GM12878 (cell line): Measurements from ENCODE around the gene LHX2. TPM values are rescaled to one million over a fixed set of nuclear protein-coding genes. Genes with fewer than 3 reads are reported as not detected.

ENCODE experiments used
- ASH2L ChIP-seq: fragments of 300-600, 200-600 bp; sonication (generic); IDR thresholded peaks from 2 replicates; pipeline ENCODE4 v1.6.1; 2017; ENCODE audit warnings: low read depth, mild to moderate bottlenecking, borderline replicate concordance
- ATF7 ChIP-seq: fragments of 450-650 bp; IDR thresholded peaks from 2 replicates; pipeline ENCODE4 v1.6.1; 2016; ENCODE audit warnings: low read depth, mild to moderate bottlenecking
- BHLHE40 ChIP-seq, 2 experiments: fragments of 450-650 bp in 1 of 2; IDR thresholded peaks; 2 replicates each; pipeline ENCODE4 v1.6.1; 2011 to 2017; ENCODE audit warnings: low read depth in 2 of 2, borderline replicate concordance in 1 of 2, improper control_type of control experiment in 1 of 2, low read length in 1 of 2, mild to moderate bottlenecking in 1 of 2
- CHD2 ChIP-seq: IDR thresholded peaks from 2 replicates; pipeline ENCODE4 v1.6.1; 2011; ENCODE audit warnings: low read depth, low read length, improper control_type of control experiment, borderline replicate concordance
- DPF2 ChIP-seq: fragments of 450-650 bp; IDR thresholded peaks from 2 replicates; pipeline ENCODE4 v1.6.1; 2017; ENCODE audit warnings: mild to moderate bottlenecking
- GATAD2B ChIP-seq: fragments of 450-650 bp; conservative IDR thresholded peaks from 2 replicates; pipeline ENCODE4 v1.6.1; 2017; ENCODE audit warnings: low read depth, mild to moderate bottlenecking, moderate library complexity
- JUND ChIP-seq: IDR thresholded peaks from 2 replicates; pipeline ENCODE4 v1.6.1; 2012; ENCODE audit warnings: low read depth, mild to moderate bottlenecking, low read length, improper control_type of control experiment, moderate library complexity
- KLF5 ChIP-seq: fragments of 450-650 bp; IDR thresholded peaks from 2 replicates; pipeline ENCODE4 v1.6.1; 2014; ENCODE audit warnings: mild to moderate bottlenecking; ENCODE audit not compliant: partially characterized antibody
- NFXL1 ChIP-seq: fragments of 450-650 bp; IDR thresholded peaks from 2 replicates; pipeline ENCODE4 v1.6.1; 2017; ENCODE audit warnings: antibody characterized with exemption, mild to moderate bottlenecking, borderline replicate concordance
- NR2F1 ChIP-seq: fragments of 450-650 bp; conservative IDR thresholded peaks from 2 replicates; pipeline ENCODE4 v1.6.1; 2017; ENCODE audit warnings: mild to moderate bottlenecking
- POLR2AphosphoS5 ChIP-seq: IDR thresholded peaks from 2 replicates; pipeline ENCODE4 v1.6.1; 2011; ENCODE audit warnings: mild to moderate bottlenecking, low read length, inconsistent platforms
- RAD51 ChIP-seq: fragments of 450-650 bp; IDR thresholded peaks from 2 replicates; pipeline ENCODE4 v1.6.1; 2016; ENCODE audit warnings: moderate library complexity, mild to moderate bottlenecking, inconsistent platforms
- RB1 ChIP-seq: fragments of 450-650 bp; formaldehyde crosslinking; IDR thresholded peaks from 2 replicates; pipeline ENCODE4 v1.6.1; 2017; ENCODE audit warnings: mild to moderate bottlenecking, borderline replicate concordance
- RCOR1 ChIP-seq: conservative IDR thresholded peaks from 2 replicates; pipeline ENCODE4 v1.6.1; 2012; ENCODE audit warnings: low read depth, low read length, improper control_type of control experiment
- SIN3A ChIP-seq: IDR thresholded peaks from 2 replicates; pipeline ENCODE4 v1.6.1; 2012; ENCODE audit warnings: low read depth, low read length, improper control_type of control experiment
- SIX5 ChIP-seq: IDR thresholded peaks from 2 replicates; pipeline ENCODE4 v1.6.1; 2011; ENCODE audit warnings: mild to moderate bottlenecking, low read depth, low read length, moderate library complexity; ENCODE audit not compliant: severe bottlenecking
- SMAD5 ChIP-seq: IDR thresholded peaks from 2 replicates; pipeline ENCODE4 v1.6.1; 2016; ENCODE audit warnings: antibody characterized with exemption, low read depth
- SMARCA5 ChIP-seq: fragments of 450-650 bp; IDR thresholded peaks from 2 replicates; pipeline ENCODE4 v1.6.1; 2017; ENCODE audit warnings: mild to moderate bottlenecking
- SUPT20H ChIP-seq: IDR thresholded peaks from 2 replicates; pipeline ENCODE4 v1.6.1; 2011; ENCODE audit warnings: low read depth, mild to moderate bottlenecking, low read length, moderate library complexity, borderline replicate concordance; ENCODE audit not compliant: control insufficient read depth
- ZNF217 ChIP-seq: fragments of 450-650 bp; IDR thresholded peaks from 2 replicates; pipeline ENCODE4 v1.6.1; 2017; ENCODE audit warnings: antibody characterized with exemption, mild to moderate bottlenecking
- ZNF384 ChIP-seq: IDR thresholded peaks from 2 replicates; pipeline ENCODE4 v1.6.1; 2012; ENCODE audit warnings: low read depth, mild to moderate bottlenecking, low read length, improper control_type of control experiment, borderline replicate concordance
- polyA plus RNA-seq, 11 experiments: library from polyadenylated mRNA; depleted of rRNA in 4 of 11; unstranded in 6 of 11; stranded (reverse) in 5 of 11; fragments of >200 nt; fragmentation: Nextera tagmentation in 4 of 11; fragmentation: Illumina TruSeq in 1 of 11; extraction: Ambion mirVana in 4 of 11; extraction: Trizol in 1 of 11; gene quantifications; 1 replicate in 1 of 11; 2 replicates in 10 of 11; pipeline versions ENCODE4 v1.2.1 to v1.2.3, GENCODE V29; 2011 to 2016; ENCODE audit warnings: inconsistent platforms in 2 of 11, missing spikeins in 2 of 11, low read depth in 1 of 11
- total RNA-seq, 4 experiments: library from RNA; depleted of rRNA in 3 of 4; stranded (reverse); fragments of >200 nt in 3 of 4; fragmentation: Illumina TruSeq in 1 of 4; extraction: Trizol in 1 of 4; gene quantifications; 2 replicates each; pipeline versions ENCODE4 v1.2.1 to v1.2.3, GENCODE V29; 2013 to 2021
- TF ChIP-seq, protein P1 (sequence below): fragments of 450-650 bp; IDR thresholded peaks from 2 replicates; pipeline ENCODE4 v1.6.1; 2018; ENCODE audit warnings: borderline replicate concordance, mild to moderate bottlenecking; ENCODE audit not compliant: partially characterized antibody
- TF ChIP-seq, protein P2 (sequence below): IDR thresholded peaks from 2 replicates; pipeline ENCODE4 v1.6.1; 2012; ENCODE audit warnings: low read depth, low read length, improper control_type of control experiment
- TF ChIP-seq, protein P3 (sequence below): fragments of 450-650 bp; IDR thresholded peaks from 2 replicates; pipeline ENCODE4 v1.6.1; 2017; ENCODE audit warnings: mild to moderate bottlenecking, moderate library complexity

Gene LHX2
- total and polyA plus RNA-seq, 10 of the 15 experiments (the other 5 are each of a cell fraction or from before 2014, with no cell fraction given): 0.82 to 69.8 (median 5.3) TPM

DNA sequence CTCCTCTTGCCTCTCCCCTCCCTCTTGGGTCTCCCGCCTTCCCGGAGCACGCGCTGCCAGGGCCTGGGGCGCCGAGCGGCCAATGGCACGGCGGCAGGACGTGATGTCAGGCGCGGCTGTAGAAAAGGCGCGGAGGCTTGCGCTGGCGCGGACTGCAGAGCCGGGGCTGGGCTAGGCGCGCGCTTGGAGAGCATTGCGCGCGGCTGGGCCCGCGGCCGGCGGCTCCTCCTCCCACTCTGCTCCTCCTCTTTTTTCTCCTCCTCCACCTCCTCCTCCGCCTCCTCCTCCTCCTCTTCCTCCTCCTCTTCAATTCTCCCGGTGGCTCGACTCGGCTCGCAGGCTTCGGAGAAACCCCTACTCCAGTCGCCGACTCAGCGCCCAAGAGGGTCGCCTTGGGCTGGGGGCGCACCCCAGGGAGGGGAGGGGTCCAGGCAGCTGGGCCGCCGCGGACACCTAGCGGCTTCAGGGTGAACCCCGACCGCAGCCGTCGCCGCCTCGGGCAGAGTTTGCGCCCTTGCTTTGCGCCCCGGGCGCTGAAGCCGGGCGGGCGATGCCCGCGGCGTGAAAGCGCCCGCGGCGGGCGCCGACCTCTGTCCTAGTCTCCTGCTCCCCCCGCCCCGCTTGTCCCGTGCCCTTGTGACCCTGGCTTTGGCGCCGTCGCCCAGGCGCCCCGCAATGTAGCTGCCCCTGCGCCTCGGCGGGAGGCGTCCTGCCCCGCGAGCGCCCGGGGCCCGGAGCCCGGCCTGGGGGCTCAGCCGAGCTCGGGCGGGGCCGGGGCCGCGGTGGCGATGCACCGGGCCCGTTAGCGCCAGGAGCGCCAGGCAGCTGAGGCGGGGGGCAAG lies at the start of gene LHX2 (continued):
- TF ChIP-seq CHD2 (no peak), DPF2 (no peak), SUPT20H (no peak), SIN3A (no peak), ASH2L (no peak), BHLHE40 (IDR thresholded peaks at IDR 0.05; ENCODE audit: borderline replicate concordance in 1 of 2, low read depth in 2 of 2, low read length in 1 of 2) (peak in 1 of 2 experiments; percentile 75; a peak in 2 of 4 replicates), SMAD5 (no peak), NFXL1 (peak; percentile 96), RCOR1 (no peak), KLF5 (no peak), SIX5 (no peak), ATF7 (no peak), ZNF217 (no peak), RAD51 (no peak), NR2F1 (peak; percentile 65), ZNF384 (no peak), POLR2AphosphoS5 (no peak), JUND (no peak), SMARCA5 (no peak), RB1 (peak; percentile 48; the same call in 1 of the 2 replicates), GATAD2B (peak; percentile 13; the same call in 1 of the 2 replicates)
- TF ChIP-seq, protein P1, sequence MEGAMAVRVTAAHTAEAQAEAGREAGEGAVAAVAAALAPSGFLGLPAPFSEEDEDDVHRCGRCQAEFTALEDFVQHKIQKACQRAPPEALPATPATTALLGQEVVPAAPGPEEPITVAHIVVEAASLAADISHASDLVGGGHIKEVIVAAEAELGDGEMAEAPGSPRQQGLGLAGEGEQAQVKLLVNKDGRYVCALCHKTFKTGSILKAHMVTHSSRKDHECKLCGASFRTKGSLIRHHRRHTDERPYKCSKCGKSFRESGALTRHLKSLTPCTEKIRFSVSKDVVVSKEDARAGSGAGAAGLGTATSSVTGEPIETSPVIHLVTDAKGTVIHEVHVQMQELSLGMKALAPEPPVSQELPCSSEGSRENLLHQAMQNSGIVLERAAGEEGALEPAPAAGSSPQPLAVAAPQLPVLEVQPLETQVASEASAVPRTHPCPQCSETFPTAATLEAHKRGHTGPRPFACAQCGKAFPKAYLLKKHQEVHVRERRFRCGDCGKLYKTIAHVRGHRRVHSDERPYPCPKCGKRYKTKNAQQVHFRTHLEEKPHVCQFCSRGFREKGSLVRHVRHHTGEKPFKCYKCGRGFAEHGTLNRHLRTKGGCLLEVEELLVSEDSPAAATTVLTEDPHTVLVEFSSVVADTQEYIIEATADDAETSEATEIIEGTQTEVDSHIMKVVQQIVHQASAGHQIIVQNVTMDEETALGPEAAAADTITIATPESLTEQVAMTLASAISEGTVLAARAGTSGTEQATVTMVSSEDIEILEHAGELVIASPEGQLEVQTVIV: no peak
- TF ChIP-seq, protein P2, sequence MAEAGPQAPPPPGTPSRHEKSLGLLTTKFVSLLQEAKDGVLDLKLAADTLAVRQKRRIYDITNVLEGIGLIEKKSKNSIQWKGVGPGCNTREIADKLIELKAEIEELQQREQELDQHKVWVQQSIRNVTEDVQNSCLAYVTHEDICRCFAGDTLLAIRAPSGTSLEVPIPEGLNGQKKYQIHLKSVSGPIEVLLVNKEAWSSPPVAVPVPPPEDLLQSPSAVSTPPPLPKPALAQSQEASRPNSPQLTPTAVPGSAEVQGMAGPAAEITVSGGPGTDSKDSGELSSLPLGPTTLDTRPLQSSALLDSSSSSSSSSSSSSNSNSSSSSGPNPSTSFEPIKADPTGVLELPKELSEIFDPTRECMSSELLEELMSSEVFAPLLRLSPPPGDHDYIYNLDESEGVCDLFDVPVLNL: no peak
- TF ChIP-seq, protein P3, sequence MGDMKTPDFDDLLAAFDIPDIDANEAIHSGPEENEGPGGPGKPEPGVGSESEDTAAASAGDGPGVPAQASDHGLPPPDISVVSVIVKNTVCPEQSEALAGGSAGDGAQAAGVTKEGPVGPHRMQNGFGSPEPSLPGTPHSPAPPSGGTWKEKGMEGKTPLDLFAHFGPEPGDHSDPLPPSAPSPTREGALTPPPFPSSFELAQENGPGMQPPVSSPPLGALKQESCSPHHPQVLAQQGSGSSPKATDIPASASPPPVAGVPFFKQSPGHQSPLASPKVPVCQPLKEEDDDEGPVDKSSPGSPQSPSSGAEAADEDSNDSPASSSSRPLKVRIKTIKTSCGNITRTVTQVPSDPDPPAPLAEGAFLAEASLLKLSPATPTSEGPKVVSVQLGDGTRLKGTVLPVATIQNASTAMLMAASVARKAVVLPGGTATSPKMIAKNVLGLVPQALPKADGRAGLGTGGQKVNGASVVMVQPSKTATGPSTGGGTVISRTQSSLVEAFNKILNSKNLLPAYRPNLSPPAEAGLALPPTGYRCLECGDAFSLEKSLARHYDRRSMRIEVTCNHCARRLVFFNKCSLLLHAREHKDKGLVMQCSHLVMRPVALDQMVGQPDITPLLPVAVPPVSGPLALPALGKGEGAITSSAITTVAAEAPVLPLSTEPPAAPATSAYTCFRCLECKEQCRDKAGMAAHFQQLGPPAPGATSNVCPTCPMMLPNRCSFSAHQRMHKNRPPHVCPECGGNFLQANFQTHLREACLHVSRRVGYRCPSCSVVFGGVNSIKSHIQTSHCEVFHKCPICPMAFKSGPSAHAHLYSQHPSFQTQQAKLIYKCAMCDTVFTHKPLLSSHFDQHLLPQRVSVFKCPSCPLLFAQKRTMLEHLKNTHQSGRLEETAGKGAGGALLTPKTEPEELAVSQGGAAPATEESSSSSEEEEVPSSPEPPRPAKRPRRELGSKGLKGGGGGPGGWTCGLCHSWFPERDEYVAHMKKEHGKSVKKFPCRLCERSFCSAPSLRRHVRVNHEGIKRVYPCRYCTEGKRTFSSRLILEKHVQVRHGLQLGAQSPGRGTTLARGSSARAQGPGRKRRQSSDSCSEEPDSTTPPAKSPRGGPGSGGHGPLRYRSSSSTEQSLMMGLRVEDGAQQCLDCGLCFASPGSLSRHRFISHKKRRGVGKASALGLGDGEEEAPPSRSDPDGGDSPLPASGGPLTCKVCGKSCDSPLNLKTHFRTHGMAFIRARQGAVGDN: no peak
